ENCODE data around the gene MMAA.
"Not testable (repeated sequence)": the region's sequence is repeated elsewhere in the genome, so short reads cannot be mapped to it uniquely, and the experiment has no call there.

- not testable (repeated sequence) for TF ChIP-seq CTCF, EP300, POLR2A (IDR thresholded peaks at IDR 0.05)
Observed at GRCh38 chr4:145574546-145574945, 44.6 kb upstream of the MMAA start.
